NCI-H510A treated with DMSO at 0.1 percent for 48 hours (cell line): ENCODE results near the gene GBX1.

Experiments
- DNase-seq: peaks from one replicate; lab custom pipeline; 2025; lab: John Stamatoyannopoulos, UW

GBX1 gene

DNA sequence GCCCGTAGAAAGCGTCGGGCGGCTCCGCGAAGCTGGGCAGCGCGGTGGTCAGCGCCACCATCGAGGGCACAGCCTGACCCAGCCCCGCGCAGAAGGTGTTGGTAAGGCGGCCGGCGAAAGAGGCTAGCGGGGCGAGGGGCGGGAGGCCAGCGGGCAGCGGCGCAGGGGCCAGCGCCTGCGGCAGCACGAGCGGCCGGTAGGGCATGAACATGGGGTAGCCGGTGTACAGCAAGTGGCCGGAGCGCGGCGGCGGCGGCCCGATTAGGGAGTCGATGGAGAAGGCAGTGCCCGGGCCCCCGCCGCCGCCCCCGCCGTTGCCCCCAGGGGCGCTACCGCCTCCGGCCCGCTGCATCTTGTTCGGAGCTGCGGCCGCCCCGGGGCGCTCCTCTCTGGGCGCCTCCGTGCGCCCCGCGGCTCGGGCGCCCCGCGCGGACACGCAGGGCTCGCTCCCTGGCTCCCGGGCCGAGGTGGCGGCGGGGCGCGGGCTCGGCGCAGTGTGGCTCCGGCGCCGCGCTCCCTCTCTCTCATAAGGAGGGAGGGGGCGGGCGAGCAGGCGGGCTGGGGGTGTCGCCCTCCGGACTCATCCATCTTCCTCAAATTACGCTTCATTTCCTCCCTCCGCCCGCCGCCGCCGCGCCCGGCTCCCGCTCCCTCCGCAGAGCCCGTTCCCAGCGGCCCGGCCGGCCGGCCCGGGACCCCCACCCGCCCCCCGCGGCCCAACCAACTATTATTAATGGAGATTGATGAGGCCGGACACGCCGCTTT is at the start of gene GBX1:
GBX1 (minus strand) TSS at position 498 of the 765 bp plus-strand sequence; CDS start at position 352, 146 bp downstream.
- DNase-seq, result no peak

DNA sequence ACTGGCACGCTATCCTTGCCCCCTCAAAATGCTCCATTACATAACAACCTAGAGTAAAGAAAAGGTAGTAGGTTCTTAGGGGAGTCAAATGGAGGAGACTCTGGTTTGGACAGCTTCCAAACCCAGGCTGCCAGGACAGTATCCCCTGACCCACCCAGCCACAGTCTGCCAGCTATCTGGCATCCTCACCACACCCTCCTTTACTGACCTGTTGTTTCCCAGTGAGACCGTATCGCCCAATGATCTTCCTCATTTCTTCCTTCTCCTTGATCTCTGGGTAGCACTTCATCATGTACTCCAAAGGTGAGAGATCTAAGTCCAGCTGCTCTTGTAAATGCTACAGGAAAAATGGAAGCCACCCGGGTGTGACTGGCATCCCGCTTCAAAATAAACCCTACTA is 47.9 kb upstream of the GBX1 start:
- no peak for DNase-seq

DNA sequence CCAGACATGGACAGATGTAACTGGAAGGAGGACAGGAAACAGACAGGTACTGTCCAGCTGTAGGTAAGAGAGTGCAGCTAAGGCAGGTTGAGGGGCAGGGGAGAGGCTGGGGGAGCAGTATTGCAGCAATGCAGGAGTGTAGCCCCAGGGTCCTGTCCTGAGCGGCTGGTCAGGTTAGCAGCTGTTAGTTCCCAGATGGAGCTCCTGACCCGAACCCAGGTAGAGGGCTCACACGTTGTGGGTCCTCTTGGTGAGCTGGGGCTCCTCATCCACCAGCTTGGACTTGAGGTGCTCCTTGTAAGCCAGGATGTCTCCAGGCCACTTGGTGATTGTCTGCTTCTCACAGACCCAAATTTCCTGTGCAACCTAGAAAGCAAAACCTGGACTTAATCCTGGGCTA is 46.3 kb upstream of the GBX1 start:
- no peak for DNase-seq

- DNase-seq, result no peak
These were observed 45.1 kb upstream of the GBX1 start for GRCh38 chr7:151212626-151213025.

DNA sequence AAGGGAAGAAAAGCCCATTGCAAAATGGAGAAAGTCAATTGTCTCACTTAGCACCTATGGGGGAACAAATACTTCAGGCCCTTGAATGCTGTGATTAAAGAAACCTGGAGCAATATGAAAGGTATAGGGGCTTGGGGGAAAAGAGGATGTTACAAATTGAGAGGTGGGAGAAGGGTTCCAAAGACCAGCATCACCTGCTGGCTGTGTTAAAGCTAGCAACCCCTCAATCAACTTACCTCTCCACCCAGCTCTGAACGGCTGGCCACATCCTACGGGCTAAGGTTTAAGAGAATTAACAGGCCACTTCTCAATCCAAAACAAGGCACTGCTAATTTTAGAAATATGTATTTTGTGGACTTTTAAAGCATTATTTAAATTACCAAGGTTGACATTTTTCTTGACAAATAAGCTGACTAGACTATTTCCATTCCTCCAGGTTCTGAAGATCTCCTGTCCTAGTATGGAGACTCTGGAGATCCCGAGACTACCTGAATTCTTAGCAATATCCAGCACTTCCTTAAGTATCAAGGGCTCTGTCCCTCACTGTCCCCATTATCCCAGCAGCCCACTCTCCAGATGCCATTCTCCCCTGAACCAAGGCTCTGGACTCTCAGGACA is 43.8 kb upstream of the GBX1 start:
- no peak for DNase-seq

DNA sequence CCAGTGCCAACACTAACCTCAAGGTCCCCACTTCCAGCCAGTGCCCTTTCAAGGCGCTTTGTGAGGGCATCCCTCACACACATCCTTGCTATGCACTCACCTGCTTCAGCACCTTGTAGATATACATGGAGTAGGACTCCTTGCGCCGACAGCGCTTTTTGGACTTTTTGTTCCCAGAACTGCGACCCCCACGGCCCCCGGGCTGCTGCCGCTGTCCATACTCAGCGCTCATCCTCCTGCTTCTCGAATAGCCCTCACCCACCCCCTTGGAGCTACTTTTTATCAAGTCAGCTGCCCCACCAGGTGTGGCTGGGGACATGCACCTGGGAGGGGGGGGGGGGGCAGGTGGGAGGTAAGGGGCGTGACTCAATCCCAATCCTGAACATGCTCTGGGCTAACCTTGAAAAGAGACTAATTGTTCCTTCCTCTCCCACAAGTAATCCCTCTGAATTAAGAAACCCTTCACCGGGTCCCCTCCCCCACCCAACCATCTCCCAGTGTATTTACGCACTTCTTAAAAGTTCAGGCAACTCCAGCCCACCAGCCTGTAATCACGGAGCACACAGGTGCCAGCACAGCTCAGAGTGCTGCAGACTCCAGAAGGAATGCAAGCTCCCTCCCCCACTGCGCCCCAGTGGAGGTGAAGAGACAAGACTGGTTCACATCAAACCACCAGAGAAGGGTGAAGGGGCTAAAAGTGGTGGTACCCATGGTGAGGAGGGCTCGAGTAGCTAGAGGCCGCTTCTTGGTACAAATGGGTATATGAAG is 42.8 kb upstream of the GBX1 start, which contains the start of gene H2BK1:
H2BK1 (minus strand) TSS at position 402 of the 768 bp plus-strand sequence; CDS start at position 232, 170 bp downstream.
- DNase-seq, result no peak

DNA sequence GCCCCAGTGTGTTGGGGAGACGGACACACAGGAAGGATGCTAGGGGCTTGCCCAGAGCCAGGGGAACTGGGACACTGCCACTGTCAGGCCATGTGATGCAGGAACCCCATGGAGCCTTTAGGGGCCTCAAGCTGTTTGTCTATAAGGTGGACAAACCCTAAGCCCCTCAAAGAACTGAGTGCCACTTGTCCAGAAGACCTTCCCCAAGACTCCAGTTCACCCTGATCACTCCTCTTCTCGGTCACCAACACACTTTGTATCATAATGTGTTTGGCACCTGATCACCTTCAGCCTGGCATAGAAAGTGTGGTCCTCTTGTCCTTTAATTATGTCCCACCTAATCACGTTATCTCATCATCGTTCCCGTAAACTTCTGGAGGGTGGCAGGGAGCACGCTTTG is 42.1 kb upstream of the GBX1 start:
- no peak for DNase-seq

GRCh38 chr7:151208253-151208862 is 40.9 kb upstream of the GBX1 start:
- DNase-seq, result no peak

DNA sequence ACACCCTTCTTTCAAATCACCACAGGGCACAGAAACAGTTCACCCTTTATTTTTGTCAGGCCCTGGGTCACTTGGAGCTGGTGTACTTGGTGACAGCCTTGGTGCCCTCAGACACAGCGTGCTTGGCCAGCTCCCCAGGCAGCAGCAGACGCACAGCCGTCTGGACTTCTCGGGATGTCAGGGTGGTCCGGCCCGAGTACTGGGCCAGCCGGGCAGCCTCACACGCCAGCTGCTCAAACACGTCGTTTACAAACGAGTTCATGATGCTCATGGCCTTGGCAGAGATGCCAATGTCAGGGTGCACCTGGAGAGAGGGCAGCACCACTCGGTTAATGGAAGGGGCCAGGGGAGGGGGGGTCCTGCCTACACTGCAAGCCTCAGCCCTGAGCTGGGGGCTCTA is 40.3 kb upstream of the GBX1 start:
- DNase-seq, result no peak

GRCh38 chr7:151207315-151207714 is 39.8 kb upstream of the GBX1 start:
- no peak for DNase-seq

- DNase-seq, result no peak
These were observed 39.4 kb upstream of the GBX1 start for GRCh38 chr7:151206914-151207313.

- no peak for DNase-seq
These were observed 38.2 kb upstream of the GBX1 start for GRCh38 chr7:151205730-151206129.

DNA sequence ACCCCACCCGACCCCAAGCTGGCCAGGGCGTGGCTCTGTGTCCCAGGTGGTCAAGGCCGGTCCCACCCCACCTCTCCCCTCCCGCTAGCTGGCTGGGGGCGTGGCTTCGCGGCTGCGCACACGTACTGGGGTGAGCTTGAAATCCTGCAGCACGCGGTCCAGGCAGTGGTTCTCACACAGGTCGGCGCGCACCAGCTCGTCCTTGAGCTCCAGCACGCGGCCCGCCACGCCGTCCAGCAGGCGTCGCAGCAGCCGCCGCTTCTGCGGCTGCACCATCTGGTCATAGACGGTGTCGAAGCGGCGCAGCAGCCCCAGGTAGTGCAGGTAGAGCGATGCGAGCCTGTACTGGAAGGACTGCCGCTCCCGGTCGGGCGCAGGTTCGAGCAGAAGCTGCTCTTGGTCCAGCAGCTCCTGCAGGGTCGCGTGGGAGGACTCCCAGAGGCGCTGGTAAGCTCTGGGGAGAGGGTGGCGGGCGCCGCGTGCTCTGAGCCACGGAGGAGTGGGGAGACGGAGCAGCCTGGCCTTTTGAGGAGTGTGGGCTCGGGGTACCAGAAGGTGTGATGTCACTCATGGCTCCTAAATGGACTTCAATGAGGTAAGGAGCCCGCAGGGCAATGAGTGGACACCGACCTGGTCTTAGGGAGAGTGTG is 37.0 kb upstream of the GBX1 start:
- no peak for DNase-seq

- no peak for DNase-seq
These were observed 35.3 kb upstream of the GBX1 start for GRCh38 chr7:151202836-151203235.

GRCh38 chr7:151201751-151202150 is 34.3 kb upstream of the GBX1 start:
- DNase-seq, result no peak

- no peak for DNase-seq
These were observed 33.9 kb upstream of the GBX1 start for GRCh38 chr7:151201344-151201743.

GRCh38 chr7:151198945-151199848 is 31.7 kb upstream of the GBX1 start:
- no peak for DNase-seq

DNA sequence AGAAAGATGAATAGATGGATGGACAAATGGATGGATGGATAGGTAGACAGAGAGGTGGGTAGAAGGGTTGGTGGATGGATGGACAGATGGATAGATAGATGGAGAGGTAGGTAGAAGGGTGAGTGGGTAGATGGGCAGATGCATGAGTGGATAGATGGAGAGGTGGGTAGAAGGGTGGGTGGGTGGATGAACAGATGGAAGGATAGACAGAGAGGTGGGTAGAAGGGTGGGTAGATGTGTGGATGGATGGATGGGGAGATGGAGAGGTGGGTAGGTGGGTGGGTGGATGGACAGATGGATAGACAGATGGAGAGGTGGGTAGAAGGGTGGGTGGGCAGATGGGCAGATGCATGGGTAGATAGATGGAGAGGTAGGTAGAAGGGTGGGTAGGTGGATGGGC is 30.4 kb upstream of the GBX1 start:
- DNase-seq, result no peak

- DNase-seq, result no peak
These were observed 28.3 kb upstream of the GBX1 start for GRCh38 chr7:151195616-151196450.

DNA sequence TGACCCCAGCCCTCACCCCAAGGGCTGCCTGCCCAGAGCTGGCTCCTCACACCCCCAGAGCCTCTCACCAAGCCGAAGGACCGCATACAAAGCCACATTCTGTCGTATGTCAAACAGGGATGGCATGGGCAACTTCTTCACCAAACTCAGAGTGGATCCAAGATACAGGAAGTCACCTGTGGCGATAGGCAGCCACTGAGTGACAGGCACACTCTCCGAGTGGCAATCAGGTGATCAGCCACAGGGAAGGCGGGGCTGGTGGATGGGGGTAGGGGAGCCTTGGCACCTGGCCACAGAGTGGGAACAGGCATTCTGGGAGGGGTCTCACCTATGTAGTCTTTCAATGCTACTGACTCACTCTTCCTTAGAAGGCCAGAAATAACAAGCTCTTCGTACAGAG is 26.7 kb upstream of the GBX1 start:
- DNase-seq, result no peak
